Gastrocnemius medialis (tissue), 4 donors: ENCODE data around the gene BPIFB1.

ENCODE experiments used
- POLR2A ChIP-seq, 2 donors: fragments of 450-650 bp; IDR thresholded peaks; one replicate each; pipeline ENCODE4 v1.6.1; 2017; ENCODE audit warnings: antibody characterized with exemption in 2 of 2, mild to moderate bottlenecking in 2 of 2, moderate library complexity in 2 of 2
- TF ChIP-seq, protein P1 (sequence below), 5 experiments: fragments of 450-650 bp in 3 of 5; fragments of 200-600 bp in 2 of 5; sonication (generic) in 2 of 5; IDR thresholded peaks in 4 of 5; conservative IDR thresholded peaks in 1 of 5; 1 replicate in 4 of 5; 2 replicates in 1 of 5; pipeline ENCODE4 v1.5.1; 2016 to 2019; ENCODE audit warnings: antibody characterized with exemption in 5 of 5, mild to moderate bottlenecking in 3 of 5, moderate library complexity in 3 of 5

DNA sequence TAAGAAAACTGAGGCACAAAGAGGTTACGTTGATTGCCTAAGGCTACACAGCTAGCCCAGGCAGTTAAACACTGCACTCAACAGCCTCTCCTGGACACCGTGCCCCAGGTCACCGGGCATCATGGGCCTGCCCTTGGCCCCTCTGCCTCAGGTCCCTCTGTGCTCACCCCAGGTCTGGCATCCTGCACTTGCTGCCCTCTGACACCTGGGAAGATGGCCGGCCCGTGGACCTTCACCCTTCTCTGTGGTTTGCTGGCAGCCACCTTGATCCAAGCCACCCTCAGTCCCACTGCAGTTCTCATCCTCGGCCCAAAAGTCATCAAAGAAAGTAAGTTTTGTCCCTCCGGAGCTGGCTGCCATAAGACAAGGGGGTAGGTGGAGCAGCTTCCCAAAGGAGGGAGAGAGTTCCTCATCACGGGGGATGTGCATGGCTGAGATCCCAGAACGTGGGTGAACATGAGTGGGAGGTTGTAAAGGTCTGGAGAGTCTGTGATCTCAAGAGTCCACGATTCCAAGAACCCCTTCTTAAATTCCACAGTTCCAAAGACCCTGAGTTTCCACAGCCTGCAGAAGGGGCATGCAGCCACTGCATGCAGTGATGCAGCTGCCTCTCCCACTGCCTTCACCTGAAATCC lies 3.0 kb downstream of the BPIFB1 start:
- TF ChIP-seq, protein P1, sequence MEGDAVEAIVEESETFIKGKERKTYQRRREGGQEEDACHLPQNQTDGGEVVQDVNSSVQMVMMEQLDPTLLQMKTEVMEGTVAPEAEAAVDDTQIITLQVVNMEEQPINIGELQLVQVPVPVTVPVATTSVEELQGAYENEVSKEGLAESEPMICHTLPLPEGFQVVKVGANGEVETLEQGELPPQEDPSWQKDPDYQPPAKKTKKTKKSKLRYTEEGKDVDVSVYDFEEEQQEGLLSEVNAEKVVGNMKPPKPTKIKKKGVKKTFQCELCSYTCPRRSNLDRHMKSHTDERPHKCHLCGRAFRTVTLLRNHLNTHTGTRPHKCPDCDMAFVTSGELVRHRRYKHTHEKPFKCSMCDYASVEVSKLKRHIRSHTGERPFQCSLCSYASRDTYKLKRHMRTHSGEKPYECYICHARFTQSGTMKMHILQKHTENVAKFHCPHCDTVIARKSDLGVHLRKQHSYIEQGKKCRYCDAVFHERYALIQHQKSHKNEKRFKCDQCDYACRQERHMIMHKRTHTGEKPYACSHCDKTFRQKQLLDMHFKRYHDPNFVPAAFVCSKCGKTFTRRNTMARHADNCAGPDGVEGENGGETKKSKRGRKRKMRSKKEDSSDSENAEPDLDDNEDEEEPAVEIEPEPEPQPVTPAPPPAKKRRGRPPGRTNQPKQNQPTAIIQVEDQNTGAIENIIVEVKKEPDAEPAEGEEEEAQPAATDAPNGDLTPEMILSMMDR (IDR thresholded peaks at IDR 0.05 in 4 of 5, conservative IDR thresholded peaks at IDR 0.05 in 1 of 5): no peak
- TF ChIP-seq POLR2A (IDR thresholded peaks at IDR 0.05): no peak
